ENCODE results near the gene WWTR1. TPM values are rescaled to one million over a fixed set of nuclear protein-coding genes. Genes with fewer than 3 reads are reported as not detected.

WWTR1 gene
- total RNA-seq, 2 experiments from 2014 or later = 0.22 to 0.30 TPM

DNA sequence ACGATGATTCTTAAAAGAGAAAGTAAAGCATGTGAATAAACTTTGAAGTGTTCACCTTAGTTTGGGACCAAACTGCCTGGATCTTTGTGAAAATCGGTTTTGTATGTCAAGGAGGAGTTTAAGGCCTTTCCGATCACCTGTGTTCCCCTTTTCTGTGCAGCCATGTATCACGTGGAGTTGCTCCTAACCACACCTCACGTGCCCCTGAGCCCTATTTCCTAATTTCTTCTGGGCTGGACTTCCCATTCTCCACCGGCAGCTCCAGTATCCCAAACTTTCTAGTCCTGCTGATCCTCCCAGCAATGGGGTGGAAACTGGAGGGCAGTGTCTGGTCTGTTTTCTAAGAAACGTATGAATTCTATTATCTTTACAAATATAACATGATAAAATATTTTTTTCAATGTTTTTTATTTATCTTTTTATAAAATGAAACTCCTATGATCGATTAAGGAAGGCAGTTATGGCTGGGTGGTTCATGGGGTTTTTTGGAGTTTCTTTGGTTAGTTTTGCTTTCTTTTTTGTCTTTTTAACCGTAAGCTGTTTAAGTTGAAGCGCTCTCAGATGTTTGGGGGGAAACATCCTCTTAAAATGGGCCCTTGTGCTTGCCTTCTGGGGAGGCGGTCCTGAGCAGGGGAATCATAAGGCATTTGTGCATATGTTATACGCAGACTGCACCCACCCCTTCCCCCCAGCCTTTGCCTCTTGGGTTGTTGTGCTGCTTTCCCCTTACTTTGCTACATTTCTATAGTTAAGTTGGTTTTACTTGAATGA, 43.6 kb upstream of the WWTR1 start:
- ATAC-seq (ENCODE audit: poor library complexity) (peak; percentile 29), DNase-seq (peak in 3 of 14 experiments; percentile 25 to 49 (median 27))
- peaks cover 4% of the 10 kb centered on the region for H3K36me3 Mint-ChIP-seq (ENCODE audit: low read depth)
- peak overlapping the region; percentile 73 for H3K4me3 Mint-ChIP-seq
- no peaks in the 10 kb centered on the region for H3K36me3 ChIP-seq (ENCODE audit: insufficient read depth, low read length)
- peaks cover 10 to 11% of the 10 kb centered on the region in 2 experiments for H3K9me3 ChIP-seq (ENCODE audit: control insufficient read depth in 1 of 2, insufficient read depth in 1 of 2, low read length in 2 of 2)
- no peaks in the 10 kb centered on the region for H3K27me3 Mint-ChIP-seq
- H3K4me1 ChIP-seq (ENCODE audit: insufficient read depth, low read length) = peaks cover 3% of the 10 kb centered on the region
- H3K4me1 Mint-ChIP-seq (ENCODE audit: low read depth) = no peaks in the 10 kb centered on the region
- POLR2A ChIA-PET = no interaction called here
- intact Hi-C loops (cut with DNase I, micrococcal nuclease) = no loop called here
- TF ChIP-seq, protein P1, sequence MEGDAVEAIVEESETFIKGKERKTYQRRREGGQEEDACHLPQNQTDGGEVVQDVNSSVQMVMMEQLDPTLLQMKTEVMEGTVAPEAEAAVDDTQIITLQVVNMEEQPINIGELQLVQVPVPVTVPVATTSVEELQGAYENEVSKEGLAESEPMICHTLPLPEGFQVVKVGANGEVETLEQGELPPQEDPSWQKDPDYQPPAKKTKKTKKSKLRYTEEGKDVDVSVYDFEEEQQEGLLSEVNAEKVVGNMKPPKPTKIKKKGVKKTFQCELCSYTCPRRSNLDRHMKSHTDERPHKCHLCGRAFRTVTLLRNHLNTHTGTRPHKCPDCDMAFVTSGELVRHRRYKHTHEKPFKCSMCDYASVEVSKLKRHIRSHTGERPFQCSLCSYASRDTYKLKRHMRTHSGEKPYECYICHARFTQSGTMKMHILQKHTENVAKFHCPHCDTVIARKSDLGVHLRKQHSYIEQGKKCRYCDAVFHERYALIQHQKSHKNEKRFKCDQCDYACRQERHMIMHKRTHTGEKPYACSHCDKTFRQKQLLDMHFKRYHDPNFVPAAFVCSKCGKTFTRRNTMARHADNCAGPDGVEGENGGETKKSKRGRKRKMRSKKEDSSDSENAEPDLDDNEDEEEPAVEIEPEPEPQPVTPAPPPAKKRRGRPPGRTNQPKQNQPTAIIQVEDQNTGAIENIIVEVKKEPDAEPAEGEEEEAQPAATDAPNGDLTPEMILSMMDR (IDR thresholded peaks at IDR 0.05) = no peak
- peak overlapping the region; percentile 37 for H3K4me3 ChIP-seq (ENCODE audit: low read length)
- H3K27ac ChIP-seq (ENCODE audit: low read depth in 1 of 2, low read length in 2 of 2) = peak overlapping the region in 1 of 2 donors; percentile 5
- CTCF ChIA-PET = no interaction called here
- no peaks in the 10 kb centered on the region for H3K27me3 ChIP-seq (ENCODE audit: control insufficient read depth in 1 of 2, insufficient read depth in 2 of 2, low read length in 2 of 2)
- no peak overlapping the region for H3K27ac Mint-ChIP-seq
- peaks cover 11% of the 10 kb centered on the region for H3K9me3 Mint-ChIP-seq

DNA sequence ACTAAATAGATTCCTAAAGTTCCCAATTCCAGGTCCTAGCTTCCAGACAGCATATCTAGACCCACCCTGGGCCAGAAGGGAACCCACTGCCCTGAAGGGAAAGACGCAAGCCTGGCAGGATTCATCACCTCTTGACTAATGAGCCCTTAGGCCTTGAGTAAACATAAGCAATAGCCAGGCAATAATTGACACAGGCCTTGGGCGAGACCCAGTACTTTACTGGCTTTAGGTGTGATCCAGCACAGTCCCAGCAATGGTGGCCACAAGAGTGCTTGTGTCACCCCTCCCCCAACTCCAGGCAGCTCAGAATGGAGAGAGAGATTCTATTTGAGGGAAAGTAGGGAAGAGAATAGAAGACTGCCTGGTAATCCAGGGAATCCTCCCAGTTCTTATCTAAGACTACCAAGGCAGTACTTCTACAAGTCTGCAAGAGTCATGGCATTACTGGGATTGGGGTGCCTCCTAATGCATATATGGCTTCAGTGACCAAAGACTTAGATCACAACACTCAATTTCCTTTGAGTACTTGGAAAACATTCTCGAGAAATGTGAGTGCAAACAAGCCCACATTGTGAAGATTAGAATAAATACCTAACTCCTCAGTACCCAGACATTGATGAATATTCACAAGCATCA, 30.4 kb upstream of the WWTR1 start:
- ChIA-PET CTCF (no interaction called here), POLR2A (no interaction called here)
- Histone ChIP-seq H3K27ac (ENCODE audit: low read depth in 1 of 2, low read length in 2 of 2) (no peak overlapping the region), H3K4me1 (ENCODE audit: insufficient read depth, low read length) (no peaks in the 10 kb centered on the region), H3K4me3 (ENCODE audit: low read length) (no peak overlapping the region), H3K36me3 (ENCODE audit: insufficient read depth, low read length) (no peaks in the 10 kb centered on the region), H3K27me3 (ENCODE audit: control insufficient read depth in 1 of 2, insufficient read depth in 2 of 2, low read length in 2 of 2) (peaks cover 0 to 5% of the 10 kb centered on the region in 2 experiments), H3K9me3 (ENCODE audit: control insufficient read depth in 1 of 2, insufficient read depth in 1 of 2, low read length in 2 of 2) (peaks cover 0 to 8% of the 10 kb centered on the region in 2 experiments)
- H3K27me3 Mint-ChIP-seq = peaks cover 21% of the 10 kb centered on the region
- ATAC-seq (ENCODE audit: poor library complexity) (no peak), DNase-seq (no peak)
- TF ChIP-seq, protein P1 (IDR thresholded peaks at IDR 0.05) = no peak
- peaks cover 2% of the 10 kb centered on the region for H3K9me3 Mint-ChIP-seq
- no peaks in the 10 kb centered on the region for H3K36me3 Mint-ChIP-seq (ENCODE audit: low read depth)
- intact Hi-C loops (cut with DNase I, micrococcal nuclease) = no loop called here
- no peak overlapping the region for H3K4me3 Mint-ChIP-seq
- no peaks in the 10 kb centered on the region for H3K4me1 Mint-ChIP-seq (ENCODE audit: low read depth)
- no peak overlapping the region for H3K27ac Mint-ChIP-seq

DNA sequence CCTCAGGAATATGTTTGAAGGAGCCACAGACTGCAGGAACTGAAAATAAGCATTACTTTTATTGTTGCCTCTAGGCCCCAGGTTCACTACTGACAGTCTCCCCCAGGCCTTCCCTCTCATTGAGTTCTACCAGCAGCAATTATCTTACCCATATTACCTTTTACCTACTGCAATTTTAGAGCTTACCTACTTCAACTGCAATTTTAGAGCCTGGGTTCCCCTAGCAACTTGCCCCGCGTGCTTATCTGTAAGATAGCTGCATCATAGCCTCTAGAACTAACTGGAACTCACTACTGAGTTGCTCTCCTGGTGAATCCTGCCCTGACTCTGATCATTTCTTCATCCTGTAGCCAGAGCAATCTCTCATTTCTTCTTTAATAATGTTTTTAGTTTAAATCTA, 29.2 kb upstream of the WWTR1 start:
- Mint-ChIP-seq H3K27me3 (peaks cover 21% of the 10 kb centered on the region), H3K36me3 (ENCODE audit: low read depth) (no peaks in the 10 kb centered on the region), H3K4me1 (ENCODE audit: low read depth) (no peaks in the 10 kb centered on the region), H3K27ac (no peak overlapping the region), H3K4me3 (no peak overlapping the region), H3K9me3 (peaks cover 1% of the 10 kb centered on the region)
- no peak overlapping the region for H3K27ac ChIP-seq (ENCODE audit: low read depth in 1 of 2, low read length in 2 of 2)
- ATAC-seq (ENCODE audit: poor library complexity) = no peak
- H3K9me3 ChIP-seq (ENCODE audit: control insufficient read depth in 1 of 2, insufficient read depth in 1 of 2, low read length in 2 of 2) = peaks cover 0 to 8% of the 10 kb centered on the region in 2 experiments
- H3K4me1 ChIP-seq (ENCODE audit: insufficient read depth, low read length) = no peaks in the 10 kb centered on the region
- TF ChIP-seq, protein P1 (IDR thresholded peaks at IDR 0.05) = no peak
- H3K4me3 ChIP-seq (ENCODE audit: low read length) = no peak overlapping the region
- intact Hi-C loops (cut with DNase I, micrococcal nuclease) = no loop called here
- H3K27me3 ChIP-seq (ENCODE audit: control insufficient read depth in 1 of 2, insufficient read depth in 2 of 2, low read length in 2 of 2) = peaks cover 0 to 5% of the 10 kb centered on the region in 2 experiments
- no peaks in the 10 kb centered on the region for H3K36me3 ChIP-seq (ENCODE audit: insufficient read depth, low read length)
- CTCF ChIA-PET = no interaction called here
- POLR2A ChIA-PET = no interaction called here
- DNase-seq = no peak

Data from CD4-positive, alpha-beta T cell (primary cell).